Loucy (cell line): ENCODE data around the gene TCF7.

Experiments used
- H2AFZ ChIP-seq: fragments of 200-600 bp; sonication (generic); 2 replicates; pipeline ENCODE4 v1.6.0; 2016; ENCODE audit warnings: antibody characterized with exemption, mild to moderate bottlenecking, low read length, moderate library complexity
- H3F3A ChIP-seq: fragments of 200-600 bp; 2 replicates; pipeline ENCODE4 v1.6.0; 2016; ENCODE audit warnings: antibody characterized with exemption, low read depth, mild to moderate bottlenecking
- H3K27me3 ChIP-seq: fragments of 200-600 bp; sonication (generic); 2 replicates; pipeline ENCODE4 v1.6.1; 2014; ENCODE audit warnings: low read length, mild to moderate bottlenecking; ENCODE audit not compliant: insufficient read depth, poor library complexity, severe bottlenecking
- H3K36me3 ChIP-seq: fragments of 200-600 bp; sonication (generic); 2 replicates; pipeline ENCODE4 v1.6.1; 2016; ENCODE audit warnings: low read length; ENCODE audit not compliant: insufficient read depth
- H3K4me1 ChIP-seq: fragments of 200-600 bp; sonication (generic); 2 replicates; pipeline ENCODE4 v1.5.1; 2014; ENCODE audit warnings: low read length, mild to moderate bottlenecking; ENCODE audit not compliant: insufficient read depth, poor library complexity, severe bottlenecking
- H3K4me2 ChIP-seq: fragments of 200-600 bp; sonication (generic); 2 replicates; pipeline ENCODE4 v1.6.0; 2014; ENCODE audit warnings: antibody characterized with exemption, low read length, low read depth, mild to moderate bottlenecking; ENCODE audit not compliant: poor library complexity, severe bottlenecking
- H3K4me3 ChIP-seq: fragments of 200-600 bp; sonication (generic); 2 replicates; pipeline ENCODE4 v1.5.1; 2014; ENCODE audit warnings: low read length, mild to moderate bottlenecking, mixed read lengths; ENCODE audit not compliant: poor library complexity, severe bottlenecking
- H3K79me2 ChIP-seq: fragments of 200-600 bp; sonication (generic); 2 replicates; pipeline ENCODE4 v1.6.1; 2014; ENCODE audit warnings: low read length; ENCODE audit not compliant: insufficient read depth
- H3K9ac ChIP-seq: fragments of 200-600 bp; sonication (generic); 2 replicates; pipeline ENCODE4 v1.6.0; 2014; ENCODE audit warnings: mild to moderate bottlenecking, low read depth, low read length, moderate library complexity; ENCODE audit not compliant: poor library complexity, severe bottlenecking
- H3K9me2 ChIP-seq: fragments of 200-600 bp; sonication (generic); replicated peaks from 2 replicates; pipeline ENCODE4 v1.6.1; 2016; ENCODE audit warnings: low read depth, low read length, mixed read lengths
- H3K9me3 ChIP-seq: fragments of 200-600 bp; sonication (generic); 2 replicates; pipeline ENCODE4 v1.6.1; 2014; ENCODE audit warnings: mild to moderate bottlenecking, antibody characterized with exemption, low read length, low read depth; ENCODE audit not compliant: insufficient read depth
- H4K20me1 ChIP-seq: fragments of 200-600 bp; sonication (generic); 2 replicates; pipeline ENCODE4 v1.6.0; 2014; ENCODE audit warnings: antibody characterized with exemption, low read length, mild to moderate bottlenecking; ENCODE audit not compliant: insufficient read depth, poor library complexity, severe bottlenecking
- CTCF ChIP-seq: fragments of 200-600 bp; sonication (generic); conservative IDR thresholded peaks from 2 replicates; pipeline ENCODE4 v1.5.1; 2014; ENCODE audit warnings: mild to moderate bottlenecking, antibody characterized with exemption, low read length
- EZH2phosphoT487 ChIP-seq: fragments of 200-600 bp; IDR thresholded peaks from 2 replicates; pipeline ENCODE4 v1.6.1; 2018; ENCODE audit warnings: antibody characterized with exemption, mild to moderate bottlenecking, moderate library complexity, borderline replicate concordance

The TCF7 gene

GRCh38 chr5:134086943-134087305 is 27.6 kb upstream of the TCF7 start:
- Histone ChIP-seq H3F3A (no peaks in the 10 kb centered on the region), H3K9me2 (no peaks in the 10 kb centered on the region), H3K9me3 (no peaks in the 10 kb centered on the region), H3K27me3 (no peaks in the 10 kb centered on the region), H2AFZ (no peak overlapping the region), H3K36me3 (no peaks in the 10 kb centered on the region), H3K4me1 (no peaks in the 10 kb centered on the region), H3K4me2 (no peak overlapping the region), H3K79me2 (no peaks in the 10 kb centered on the region), H3K4me3 (no peak overlapping the region), H4K20me1 (no peaks in the 10 kb centered on the region), H3K9ac (no peak overlapping the region)
- no peak for TF ChIP-seq EZH2phosphoT487
- no peak for TF ChIP-seq CTCF

- Histone ChIP-seq H4K20me1 (no peaks in the 10 kb centered on the region), H3K4me3 (no peak overlapping the region), H3K4me1 (no peaks in the 10 kb centered on the region), H3K9ac (no peak overlapping the region), H3K27me3 (no peaks in the 10 kb centered on the region), H2AFZ (no peak overlapping the region), H3K36me3 (no peaks in the 10 kb centered on the region), H3K9me3 (no peaks in the 10 kb centered on the region), H3K9me2 (no peaks in the 10 kb centered on the region), H3F3A (no peaks in the 10 kb centered on the region), H3K4me2 (no peak overlapping the region), H3K79me2 (no peaks in the 10 kb centered on the region)
- no peak for TF ChIP-seq EZH2phosphoT487
- TF ChIP-seq CTCF, result no peak
These were observed 26.2 kb upstream of the TCF7 start for GRCh38 chr5:134088291-134088690.

DNA sequence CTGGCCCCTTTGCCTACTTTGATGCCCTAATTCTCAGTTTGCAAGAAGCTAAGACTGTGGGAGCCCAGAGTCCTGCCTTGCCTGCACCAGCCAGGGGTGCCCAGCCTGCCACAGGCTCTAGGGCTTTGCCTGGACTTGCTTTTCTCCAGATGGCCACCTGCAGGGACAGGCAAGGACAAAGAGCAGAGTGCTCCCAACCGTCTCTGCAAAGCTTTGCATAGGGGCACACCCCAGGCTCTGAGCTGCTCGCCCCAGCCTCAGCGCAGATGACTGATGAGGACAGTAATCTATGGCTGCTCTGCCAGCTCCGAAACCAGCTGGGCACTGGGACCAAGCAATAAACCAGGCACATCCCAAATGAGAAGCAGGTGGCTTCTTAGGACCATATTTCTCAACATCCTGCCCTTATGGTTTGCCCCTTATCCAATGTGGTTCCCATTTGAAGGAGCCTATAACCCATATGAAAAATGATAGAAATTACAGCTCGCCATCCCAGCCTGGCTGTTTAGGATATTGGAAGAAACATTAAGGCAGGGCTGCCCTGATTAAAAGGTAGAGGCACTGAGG is 25.4 kb upstream of the TCF7 start:
- Histone ChIP-seq H3K36me3 (no peaks in the 10 kb centered on the region), H3K4me1 (no peaks in the 10 kb centered on the region), H3K9me2 (no peaks in the 10 kb centered on the region), H3K9ac (no peak overlapping the region), H4K20me1 (no peaks in the 10 kb centered on the region), H2AFZ (no peak overlapping the region), H3K9me3 (no peaks in the 10 kb centered on the region), H3F3A (no peaks in the 10 kb centered on the region), H3K4me3 (no peak overlapping the region), H3K4me2 (no peak overlapping the region), H3K79me2 (no peaks in the 10 kb centered on the region), H3K27me3 (no peaks in the 10 kb centered on the region)
- TF ChIP-seq EZH2phosphoT487 (no peak), CTCF (no peak)
